GM12878 (cell line): ENCODE data around the gene TELO2. TPM values are rescaled to one million over a fixed set of nuclear protein-coding genes. Genes with fewer than 3 reads are reported as not detected.
"Not testable (repeated sequence)": the region's sequence is repeated elsewhere in the genome, so short reads cannot be mapped to it uniquely, and the experiment has no call there.

Source experiments
- ATAC-seq: fragments of 200-7000 bp; cut with Tn5 transposase; 3 replicates; pipeline ENCODE4 v1.9.1; 2020; ENCODE audit warnings: mild to moderate bottlenecking, moderate library complexity
- BruUV-seq: library from RNA; stranded (reverse); fragments of 400-500 nt; replicated peaks from 2 replicates; lab custom pipeline; 2021; lab: Mats Ljungman, UMichigan
- CTCF ChIA-PET: fragments of 300-600 bp; sonication (Branson Sonifier 250); formaldehyde crosslinking; extraction: SDS; loops from one replicate; lab custom pipeline; 2021; ENCODE audit warnings: inconsistent platforms; lab: Yijun Ruan, JAX
- POLR2A ChIA-PET: fragments of 350-600 bp; formaldehyde crosslinking; extraction: SDS; loops from one replicate; lab custom pipeline; 2021; ENCODE audit warnings: inconsistent platforms; lab: Charles Lee
- RAD21 ChIA-PET: fragments of 300-600 bp; sonication (Branson Sonifier 250); formaldehyde crosslinking; loops from one replicate; lab custom pipeline; 2023; ENCODE audit warnings: antibody characterized with exemption; ENCODE audit not compliant: unreplicated experiment; lab: Charles Lee
- SMC1A ChIA-PET: fragments of 300-600 bp; sonication (Branson Sonifier 250); formaldehyde crosslinking; loops from one replicate; lab custom pipeline; 2023; ENCODE audit not compliant: unreplicated experiment, uncharacterized antibody; lab: Charles Lee
- DNase-seq: peaks from one replicate; pipeline ENCODE4 v3.0.0-alpha.2; 2011; ENCODE audit warnings: low read depth, low spot score
- FAIRE-seq: peaks from 3 replicates; lab custom pipeline; 2011; peaks lifted over from hg19 to GRCh38; lab: Jason Lieb, UNC
- H2AFZ ChIP-seq: 2 replicates; pipeline ENCODE4 v1.6.0; 2011; ENCODE audit warnings: low read depth, low read length, control low read depth; ENCODE audit not compliant: control insufficient read depth
- H3K27ac ChIP-seq: 2 replicates; pipeline ENCODE4 v1.5.1; 2011; ENCODE audit warnings: control low read depth; ENCODE audit not compliant: control insufficient read depth, insufficient read depth
- H3K27me3 ChIP-seq, 2 experiments: replicated peaks in 1 of 2; 2 replicates each; pipeline versions ENCODE4 v1.6.0 to v1.6.1; 2011; ENCODE audit warnings: low read length in 1 of 2; ENCODE audit not compliant: control insufficient read depth in 2 of 2, insufficient read depth in 2 of 2
- H3K36me3 ChIP-seq, 2 experiments: 2 replicates each; pipeline ENCODE4 v1.5.1; 2011; ENCODE audit warnings: low read length in 1 of 2; ENCODE audit not compliant: control insufficient read depth in 2 of 2, insufficient read depth in 2 of 2
- H3K4me1 ChIP-seq: 2 replicates; pipeline ENCODE4 v1.6.1; 2011; ENCODE audit warnings: mild to moderate bottlenecking, low read length, moderate library complexity, mixed read lengths; ENCODE audit not compliant: control insufficient read depth, insufficient read depth
- H3K4me2 ChIP-seq: 2 replicates; pipeline ENCODE4 v1.6.0; 2011; ENCODE audit warnings: control low read depth; ENCODE audit not compliant: control insufficient read depth, insufficient read depth
- H3K4me3 ChIP-seq: fragments of 200-600 bp; sonication (generic); 2 replicates; pipeline ENCODE4 v1.5.1; 2016
- H3K79me2 ChIP-seq: 2 replicates; pipeline ENCODE4 v1.6.0; 2011; ENCODE audit warnings: low read length; ENCODE audit not compliant: control insufficient read depth, insufficient read depth
- H3K9ac ChIP-seq: 2 replicates; pipeline ENCODE4 v1.8.0; 2011; ENCODE audit warnings: low read length, control low read depth, mixed read lengths; ENCODE audit not compliant: control insufficient read depth, insufficient read depth
- H3K9me3 ChIP-seq: replicated peaks from 3 replicates; pipeline ENCODE4 v1.5.1; 2011; ENCODE audit warnings: mild to moderate bottlenecking, low read length; ENCODE audit not compliant: control insufficient read depth, insufficient read depth
- H4K20me1 ChIP-seq: 2 replicates; pipeline ENCODE4 v1.6.0; 2011; ENCODE audit not compliant: control insufficient read depth, insufficient read depth
- ELK1 ChIP-seq: IDR thresholded peaks from 2 replicates; pipeline ENCODE4 v1.6.1; 2012; ENCODE audit warnings: low read depth, low read length, improper control_type of control experiment
- PAX5 ChIP-seq: IDR thresholded peaks from 2 replicates; pipeline ENCODE4 v1.6.1; 2011; ENCODE audit warnings: low read depth, low read length, borderline replicate concordance
- RAD51 ChIP-seq: fragments of 450-650 bp; IDR thresholded peaks from 2 replicates; pipeline ENCODE4 v1.6.1; 2016; ENCODE audit warnings: moderate library complexity, mild to moderate bottlenecking, inconsistent platforms
- ZNF274 ChIP-seq: IDR thresholded peaks from one replicate; pipeline ENCODE4 v1.8.0; 2011; ENCODE audit not compliant: insufficient read length, insufficient read depth
- WGBS: methylation state at CpG from one replicate; pipeline ENCODE4 v1.1.6; 2016; ENCODE audit warnings: low lambda C conversion rate; ENCODE audit not compliant: insufficient replicate concordance, insufficient coverage; ENCODE audit errors: missing lambda C conversion rate; 5-methylcytosine and 5-hydroxymethylcytosine counted together
- in situ Hi-C: fragments of 300-500 bp; cut with MboI; formaldehyde crosslinking; loops from 9 replicates; pipeline ENCODE4 v1.14.3; 2018; ENCODE audit warnings: mixed read lengths
- intact Hi-C: fragments of 100-400 bp; cut with micrococcal nuclease; formaldehyde crosslinking; loops from one replicate; pipeline ENCODE4 v1.14.2; 2022; ENCODE audit not compliant: unreplicated experiment
- polyA plus RNA-seq, 11 experiments: library from polyadenylated mRNA; depleted of rRNA in 4 of 11; unstranded in 6 of 11; stranded (reverse) in 5 of 11; fragments of >200 nt; fragmentation: Nextera tagmentation in 4 of 11; fragmentation: Illumina TruSeq in 1 of 11; extraction: Ambion mirVana in 4 of 11; extraction: Trizol in 1 of 11; gene quantifications; 1 replicate in 1 of 11; 2 replicates in 10 of 11; pipeline versions ENCODE4 v1.2.1 to v1.2.3, GENCODE V29; 2011 to 2016; ENCODE audit warnings: inconsistent platforms in 2 of 11, missing spikeins in 2 of 11, low read depth in 1 of 11
- total RNA-seq, 4 experiments: library from RNA; depleted of rRNA in 3 of 4; stranded (reverse); fragments of >200 nt in 3 of 4; fragmentation: Illumina TruSeq in 1 of 4; extraction: Trizol in 1 of 4; gene quantifications; 2 replicates each; pipeline versions ENCODE4 v1.2.1 to v1.2.3, GENCODE V29; 2013 to 2021
- TF ChIP-seq, protein P1 (sequence below): fragments of 450-650 bp; IDR thresholded peaks from 2 replicates; pipeline ENCODE4 v1.6.1; 2017; ENCODE audit warnings: mild to moderate bottlenecking

Gene TELO2
- total and polyA plus RNA-seq, 10 of the 15 experiments (the other 5 are each of a cell fraction or from before 2014, with no cell fraction given) = 0.55 to 72.8 (median 18.6) TPM

DNA sequence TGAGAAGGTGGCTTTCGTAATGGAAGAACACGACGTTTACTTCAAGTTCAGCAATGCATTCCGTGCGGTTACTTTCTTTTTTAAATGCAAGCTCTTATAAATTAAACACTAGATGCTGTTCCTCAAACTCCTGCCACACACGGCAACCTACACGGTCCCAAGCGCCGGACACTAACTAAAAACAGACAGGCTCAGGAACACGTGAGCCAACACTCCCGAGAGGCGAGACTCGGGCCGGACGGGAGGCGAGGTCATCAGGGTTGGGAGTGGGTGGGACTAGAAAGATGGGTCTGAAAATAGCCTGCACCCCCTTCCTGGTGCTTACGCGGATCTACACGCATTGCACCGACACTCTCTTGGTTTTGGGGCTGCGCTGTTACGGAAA, 24.7 kb upstream of the TELO2 start:
- ChIA-PET CTCF (no interaction called here), POLR2A (interaction anchor here (0.5 kb wide), 1 partner anchor 12 kb away, joined by 3 read pairs; no protein-coding TSS in a partner anchor), RAD21 (no interaction called here), SMC1A (no interaction called here)
- FAIRE-seq = no peak
- H3K27me3 ChIP-seq = no peaks in the 10 kb centered on the region
- no TSS peak for BruUV-seq
- no peak overlapping the region for H3K27ac ChIP-seq
- 93% methylated on average over 22 of the region's 22 CpGs for WGBS
- H3K36me3 ChIP-seq = no peaks in the 10 kb centered on the region
- no peaks in the 10 kb centered on the region for H4K20me1 ChIP-seq
- no peak for DNase-seq
- no peak overlapping the region for H3K4me2 ChIP-seq
- peaks cover 16% of the 10 kb centered on the region for H3K4me1 ChIP-seq
- TF ChIP-seq PAX5 = no peak
- TF ChIP-seq, protein P1, sequence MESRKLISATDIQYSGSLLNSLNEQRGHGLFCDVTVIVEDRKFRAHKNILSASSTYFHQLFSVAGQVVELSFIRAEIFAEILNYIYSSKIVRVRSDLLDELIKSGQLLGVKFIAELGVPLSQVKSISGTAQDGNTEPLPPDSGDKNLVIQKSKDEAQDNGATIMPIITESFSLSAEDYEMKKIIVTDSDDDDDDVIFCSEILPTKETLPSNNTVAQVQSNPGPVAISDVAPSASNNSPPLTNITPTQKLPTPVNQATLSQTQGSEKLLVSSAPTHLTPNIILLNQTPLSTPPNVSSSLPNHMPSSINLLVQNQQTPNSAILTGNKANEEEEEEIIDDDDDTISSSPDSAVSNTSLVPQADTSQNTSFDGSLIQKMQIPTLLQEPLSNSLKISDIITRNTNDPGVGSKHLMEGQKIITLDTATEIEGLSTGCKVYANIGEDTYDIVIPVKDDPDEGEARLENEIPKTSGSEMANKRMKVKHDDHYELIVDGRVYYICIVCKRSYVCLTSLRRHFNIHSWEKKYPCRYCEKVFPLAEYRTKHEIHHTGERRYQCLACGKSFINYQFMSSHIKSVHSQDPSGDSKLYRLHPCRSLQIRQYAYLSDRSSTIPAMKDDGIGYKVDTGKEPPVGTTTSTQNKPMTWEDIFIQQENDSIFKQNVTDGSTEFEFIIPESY = no peak
- TF ChIP-seq ZNF274 = no peak
- no peak for TF ChIP-seq RAD51
- TF ChIP-seq ELK1 = no peak
- no peak overlapping the region for H3K9ac ChIP-seq
- intact Hi-C loops = no loop called here
- no peaks in the 10 kb centered on the region for H3K9me3 ChIP-seq
- in situ Hi-C loops = no loop called here
- no peak for ATAC-seq
- H3K4me3 ChIP-seq = no peak overlapping the region
- H3K79me2 ChIP-seq = peaks cover 42% of the 10 kb centered on the region
- no peak overlapping the region for H2AFZ ChIP-seq

- BruUV-seq = TSS peak; percentile 38
- peak overlapping the region; percentile 87 for H3K4me2 ChIP-seq
- H3K9me3 ChIP-seq, CTCF ChIA-PET, H2AFZ ChIP-seq, RAD21 ChIA-PET, SMC1A ChIA-PET, ATAC-seq, FAIRE-seq, intact Hi-C loops, H4K20me1 ChIP-seq, H3K27me3 ChIP-seq, in situ Hi-C loops, DNase-seq, H3K36me3 ChIP-seq: not testable (repeated sequence)
- H3K4me1 ChIP-seq = peaks cover 19% of the 10 kb centered on the region
- H3K9ac ChIP-seq = peak overlapping the region; percentile 75
- H3K27ac ChIP-seq = peak overlapping the region; percentile 92
- POLR2A ChIA-PET = interaction anchor here (1.1 kb wide), 1 partner anchor 48 kb away, joined by 3 read pairs; the partner anchor contains the start of gene UQCC4
- H3K79me2 ChIP-seq = peaks cover 49% of the 10 kb centered on the region
- peak overlapping the region; percentile 41; the same call in 1 of the 2 replicates for H3K4me3 ChIP-seq
- 73% methylated on average over 5 of the region's 5 CpGs for WGBS
Observed at GRCh38 chr16:1469141-1469540, 24.0 kb upstream of the TELO2 start.
